Measurements from ENCODE around the gene ANAPC13.

Gene ANAPC13

DNA sequence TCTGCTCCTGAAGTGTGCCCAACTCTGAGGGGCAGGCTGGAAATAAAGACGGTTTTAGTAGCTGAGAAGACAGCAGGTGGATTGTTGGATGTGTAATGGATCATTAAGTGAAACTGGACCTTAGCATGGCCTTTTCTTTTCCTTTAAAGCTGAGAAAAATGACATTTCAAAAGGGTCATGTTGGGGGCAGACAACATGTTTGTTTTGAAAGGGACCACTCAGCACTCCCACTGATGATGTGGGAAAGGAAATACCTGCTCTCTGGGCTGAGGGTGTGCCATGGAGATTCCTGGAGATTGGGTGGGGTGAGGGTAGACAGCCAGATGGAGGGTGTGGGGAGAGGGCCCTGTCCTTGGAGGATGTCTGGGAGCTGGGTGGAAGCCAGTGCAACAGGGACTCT, 38.4 kb downstream of the ANAPC13 start:
- DNase-seq: no peak

DNA sequence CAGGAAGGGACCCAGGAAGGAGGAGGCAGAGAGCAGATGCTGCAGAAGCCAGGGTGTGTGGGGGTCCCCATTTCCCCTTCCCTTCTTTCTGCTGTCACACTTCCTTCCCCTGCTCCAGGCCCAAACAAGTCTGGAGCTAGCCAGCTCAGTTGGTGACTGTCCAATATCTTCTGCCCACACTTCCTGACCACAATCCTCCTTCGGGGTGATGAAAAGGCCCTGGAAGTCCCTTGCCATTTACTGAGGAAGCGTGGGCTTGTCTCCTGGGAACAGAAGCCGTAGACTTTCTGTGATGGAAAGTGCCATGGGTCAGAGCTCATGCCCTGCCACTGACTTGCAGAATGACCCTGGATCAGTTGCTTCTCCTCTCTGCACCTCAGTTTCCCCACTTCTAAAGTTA, 39.0 kb downstream of the ANAPC13 start:
- no peak for DNase-seq

DNA sequence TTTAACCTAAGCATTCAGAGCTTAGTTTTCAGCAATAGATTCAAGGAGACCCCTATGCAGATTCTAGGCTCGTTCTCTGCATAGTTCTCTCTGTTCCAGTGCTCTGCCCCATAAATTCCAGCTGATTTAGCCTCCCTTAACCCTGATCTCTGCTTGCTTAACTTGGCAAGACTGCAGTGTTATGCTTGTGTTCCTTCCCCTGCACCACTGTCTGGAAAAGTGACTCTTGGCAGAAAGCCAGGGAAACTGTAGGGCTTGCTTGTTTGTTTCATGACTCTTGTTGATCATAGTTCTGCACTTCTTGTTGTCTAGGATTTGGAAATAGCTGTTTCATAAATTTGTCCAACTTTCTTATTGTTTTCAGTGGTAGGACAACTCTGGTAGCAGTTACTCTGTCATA, 40.1 kb downstream of the ANAPC13 start:
- no peak for DNase-seq

DNA sequence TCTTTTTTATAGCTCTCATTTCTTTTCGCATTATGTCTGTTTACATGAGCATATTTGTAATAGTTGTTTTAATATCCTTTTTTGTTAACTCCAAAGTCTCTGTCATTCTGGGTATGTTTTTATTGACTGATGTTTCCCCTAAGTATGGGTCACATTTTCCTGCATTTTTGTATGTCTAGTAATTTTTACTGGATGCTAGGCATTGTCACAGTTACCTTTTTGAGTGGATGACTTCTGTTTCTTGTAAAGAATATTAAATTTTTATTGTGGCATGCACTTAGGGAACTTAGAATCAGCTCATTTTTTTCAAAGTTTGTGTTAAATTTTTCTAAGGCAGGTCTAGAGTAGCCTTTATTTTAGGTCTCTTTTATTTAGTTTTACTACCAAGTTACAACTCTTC, 40.7 kb downstream of the ANAPC13 start:
- DNase-seq: no peak

DNA sequence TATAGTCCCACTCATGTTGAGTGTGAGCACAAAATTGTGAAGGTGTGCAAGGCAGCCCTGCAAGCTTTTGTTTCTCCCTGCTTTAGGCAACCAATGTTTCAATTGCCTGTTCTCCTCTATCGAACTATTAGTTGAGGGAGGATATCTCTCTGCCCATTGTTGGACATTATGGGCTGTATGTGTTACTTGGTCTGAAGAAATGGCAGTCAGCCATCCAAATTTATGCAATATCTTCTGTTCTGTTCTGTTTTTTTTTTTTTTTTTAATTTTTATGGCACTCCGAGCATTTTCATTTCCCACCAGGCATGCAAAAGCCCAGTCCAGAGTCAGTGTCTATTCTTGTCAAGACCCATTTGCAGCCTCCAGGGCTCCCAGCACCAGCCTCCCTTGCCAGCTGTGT, 44.0 kb downstream of the ANAPC13 start:
- no peak for DNase-seq

DNA sequence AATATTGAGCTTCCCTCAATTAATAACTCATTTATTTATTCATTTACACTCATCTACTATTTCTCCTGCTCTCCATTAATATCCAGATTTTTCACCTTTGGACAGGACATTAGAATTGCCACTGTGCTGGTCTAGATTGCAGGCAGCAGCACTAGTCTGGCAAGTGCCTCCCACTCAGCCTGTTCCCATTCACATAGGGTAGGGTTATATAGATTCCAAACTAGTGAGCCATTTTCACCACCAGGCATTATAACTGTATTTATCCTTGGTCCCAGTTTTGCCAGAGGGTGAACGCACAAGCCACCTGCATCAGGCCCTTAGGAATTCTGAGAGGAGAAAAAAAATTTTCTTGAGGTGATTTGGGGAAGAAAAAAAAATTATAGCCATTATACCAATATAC, 44.5 kb downstream of the ANAPC13 start:
- DNase-seq: no peak

DNA sequence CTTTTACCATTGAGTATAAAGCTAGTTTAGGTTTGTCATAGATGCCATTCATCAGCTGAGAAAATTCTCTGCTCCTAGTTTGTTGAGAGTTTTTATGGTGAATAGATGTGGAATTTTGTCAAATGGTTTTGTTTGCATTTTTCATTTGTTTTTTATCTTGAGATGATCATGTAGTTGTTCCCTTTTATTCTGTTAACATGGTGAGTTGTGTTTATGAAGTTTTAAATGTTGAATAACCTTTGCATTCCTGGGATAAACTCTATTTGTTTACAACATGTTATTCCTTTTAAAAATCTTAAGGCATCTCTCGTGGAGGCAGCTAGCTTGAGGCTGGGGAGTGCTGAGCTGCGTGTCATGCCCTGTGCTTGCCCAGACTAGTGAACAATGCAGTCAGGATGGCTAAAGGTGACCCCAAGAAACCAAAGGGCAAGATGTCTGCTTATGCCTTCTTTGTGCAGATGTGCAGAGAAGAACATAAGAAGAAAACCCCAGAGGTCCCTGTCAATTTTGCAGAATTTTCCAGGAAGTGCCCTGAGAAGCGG, 48.5 kb downstream of the ANAPC13 start:
- no peak for DNase-seq

DNA sequence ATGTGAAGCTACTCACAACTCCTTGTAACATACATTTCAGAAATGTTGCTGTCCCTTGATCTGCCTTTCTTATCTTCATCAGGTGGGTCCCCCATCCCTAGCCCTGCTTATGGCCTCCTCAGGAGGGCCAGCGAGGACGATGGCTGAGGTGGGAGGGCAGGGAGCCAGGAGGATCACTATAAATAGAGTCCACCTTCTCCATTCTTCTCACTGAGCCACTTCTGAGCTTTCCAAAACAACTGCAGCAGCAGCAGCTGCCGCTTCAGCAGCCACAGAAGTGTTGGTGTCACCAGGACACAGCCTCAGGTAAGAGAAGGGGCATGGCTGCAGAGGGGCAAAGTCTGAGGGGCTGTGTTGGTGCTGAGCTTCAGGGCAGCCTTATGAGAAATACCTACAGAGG, 53.5 kb downstream of the ANAPC13 start:
- no peak for DNase-seq

DNA sequence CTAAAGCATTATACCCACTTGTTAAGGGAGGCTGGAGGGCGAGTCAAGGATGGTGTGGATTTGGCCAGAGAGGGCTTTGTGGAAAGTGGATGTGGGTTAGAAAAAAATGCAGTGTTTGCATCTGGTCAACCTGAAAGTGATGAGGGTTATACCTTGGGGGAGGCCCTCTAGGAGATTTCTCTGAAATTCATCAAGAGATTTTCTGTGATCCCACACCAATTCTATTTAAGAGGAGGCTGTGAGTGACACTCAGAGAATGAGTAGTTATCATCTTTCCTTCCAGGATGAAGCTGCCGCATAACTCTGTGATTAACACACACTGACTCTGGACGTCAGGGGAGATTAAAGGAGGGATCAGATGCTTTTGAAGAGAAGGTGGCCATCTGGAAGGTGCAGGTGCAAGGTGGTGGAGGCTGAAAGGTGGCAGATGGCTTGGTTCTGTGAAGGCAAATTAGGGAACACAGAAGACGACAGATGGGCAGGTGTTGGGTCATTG, 54.8 kb downstream of the ANAPC13 start:
- no peak for DNase-seq

DNA sequence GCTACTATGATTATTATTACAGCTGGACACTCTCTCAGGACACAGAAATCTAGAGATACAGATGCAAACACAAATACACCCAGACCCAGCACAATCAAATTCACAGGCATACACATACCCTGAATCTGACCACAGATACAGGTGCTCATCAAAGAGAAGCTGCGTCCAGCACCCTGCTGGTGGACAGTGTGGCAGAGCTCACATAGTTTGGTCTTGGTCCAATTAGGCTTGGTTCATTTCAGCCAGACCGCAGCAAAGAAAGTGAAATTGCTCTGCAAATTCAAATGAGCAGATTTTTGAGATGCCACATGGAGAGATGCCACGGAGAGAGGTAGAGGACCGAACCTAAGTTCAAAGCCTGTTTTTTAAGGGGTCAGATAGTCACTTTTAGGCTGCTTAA, 55.6 kb downstream of the ANAPC13 start:
- no peak for DNase-seq

DNA sequence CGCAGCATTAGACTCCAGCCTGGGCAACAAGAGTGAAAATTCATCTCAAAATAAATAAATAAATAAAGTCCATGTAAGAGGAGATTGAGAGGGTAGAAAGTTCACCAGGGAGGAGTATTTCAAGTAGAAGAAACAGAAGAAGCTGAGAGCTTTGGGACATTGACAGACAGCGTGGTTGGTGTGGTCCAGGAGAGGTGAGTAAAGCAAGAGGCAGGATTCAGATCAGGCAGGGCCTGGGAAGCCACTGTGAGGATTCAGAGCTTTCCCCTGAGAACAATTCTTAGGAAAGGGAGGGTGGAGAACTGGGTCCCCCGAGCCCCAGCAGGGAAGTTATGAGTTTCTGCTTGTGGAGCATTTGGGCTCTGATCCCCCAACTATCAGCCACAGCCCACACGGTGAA, 57.4 kb downstream of the ANAPC13 start:
- no peak for DNase-seq
